HG02610 (cell line): ENCODE measurements around the gene OLIG1.

Source experiments
- ATAC-seq: cut with Tn5 transposase; IDR thresholded peaks from one replicate; pipeline ENCODE4 v1.9.1; 2021; ENCODE audit warnings: mild to moderate bottlenecking, moderate library complexity; ENCODE audit not compliant: unreplicated experiment

Gene OLIG1

GRCh38 chr21:33096426-33096825 is 26.5 kb downstream of the OLIG1 start:
- ATAC-seq = no peak

DNA sequence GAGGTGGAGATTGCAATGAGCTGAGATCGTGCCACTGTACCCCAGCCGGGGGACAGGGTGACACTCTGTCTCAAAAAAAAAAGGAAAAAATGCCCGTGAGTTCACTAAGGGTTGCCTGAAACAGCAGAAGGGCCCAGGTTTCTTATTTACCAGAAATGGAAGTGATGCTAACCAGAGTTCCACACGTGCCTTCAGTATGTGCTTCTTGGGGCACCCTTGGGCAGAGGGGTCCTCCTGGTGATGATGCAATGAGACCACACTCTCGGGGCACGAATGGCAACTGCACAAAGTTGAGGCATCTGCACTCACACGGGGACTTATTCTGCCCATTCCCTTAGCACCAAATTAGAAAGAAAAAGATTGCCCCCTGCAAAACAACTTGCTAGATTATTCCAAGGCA is 29.2 kb downstream of the OLIG1 start:
- ATAC-seq = no peak

GRCh38 chr21:33101300-33101911 is 31.5 kb downstream of the OLIG1 start:
- no peak for ATAC-seq

GRCh38 chr21:33105088-33105487 is 35.1 kb downstream of the OLIG1 start:
- ATAC-seq = no peak

DNA sequence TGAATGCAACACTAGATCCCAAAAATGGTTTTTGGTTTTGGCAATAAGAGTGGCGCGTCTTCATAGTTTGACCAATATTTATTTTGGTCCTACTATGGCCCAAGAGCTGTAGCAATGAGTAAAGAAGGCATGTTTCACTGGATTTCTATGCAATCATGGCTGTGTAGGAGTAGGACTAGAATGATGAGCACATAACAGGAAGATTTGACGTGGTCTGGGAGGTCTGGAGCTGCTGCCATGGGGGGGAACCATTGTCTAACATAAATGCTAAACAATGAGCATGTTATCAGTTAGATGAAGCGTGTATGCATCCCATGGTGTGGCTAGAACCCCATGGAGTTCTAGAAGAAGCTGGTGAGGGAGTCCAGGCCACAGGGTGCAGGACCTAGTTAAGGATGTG is 38.3 kb downstream of the OLIG1 start:
- ATAC-seq = no peak

- ATAC-seq = no peak
Measured at GRCh38 chr21:33109574-33110339, 39.8 kb downstream of the OLIG1 start.

- ATAC-seq = no peak
Measured at GRCh38 chr21:33110340-33110715, 40.4 kb downstream of the OLIG1 start.

- no peak for ATAC-seq
Measured at GRCh38 chr21:33111577-33111976, 41.6 kb downstream of the OLIG1 start.

DNA sequence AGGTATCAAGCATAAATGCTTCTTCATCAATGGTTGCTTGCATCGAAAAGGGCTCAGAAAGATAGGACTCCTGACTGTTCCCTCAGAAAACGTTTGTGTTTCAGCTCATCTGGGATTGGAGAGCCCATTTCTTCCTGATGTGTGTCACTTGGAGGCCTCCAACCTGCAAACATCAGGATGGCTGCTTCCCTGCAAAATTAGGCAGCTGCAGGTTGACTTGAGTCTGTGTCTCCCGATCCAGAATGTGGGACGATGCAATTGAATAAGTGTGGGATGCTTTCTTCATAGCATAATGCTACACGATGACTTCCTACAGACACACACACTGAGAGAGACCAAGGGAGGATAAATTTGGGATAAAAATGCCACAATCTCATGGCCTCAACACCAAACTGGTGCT is 42.2 kb downstream of the OLIG1 start:
- no peak for ATAC-seq

DNA sequence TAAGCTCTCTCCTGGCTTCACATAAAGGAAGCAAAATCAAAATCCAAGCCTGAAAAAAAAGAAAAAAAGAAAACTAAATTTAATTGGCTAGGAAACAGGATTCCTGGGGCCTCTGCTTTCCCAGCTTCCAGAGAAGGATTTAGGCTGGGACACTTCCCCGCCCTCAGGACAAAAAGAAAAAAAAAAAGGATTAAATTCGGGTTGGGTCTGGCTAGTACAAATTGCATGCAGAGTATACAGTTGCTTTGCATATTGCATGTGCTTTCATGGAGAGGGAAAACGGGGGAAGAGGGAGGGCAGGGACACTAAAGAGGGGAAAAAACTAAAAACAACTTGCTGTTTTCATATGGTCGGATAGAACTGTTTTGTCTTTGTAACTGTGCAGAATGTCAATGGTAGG is 42.7 kb downstream of the OLIG1 start:
- ATAC-seq = no peak

GRCh38 chr21:33113131-33113530 is 43.2 kb downstream of the OLIG1 start:
- no peak for ATAC-seq

GRCh38 chr21:33114276-33114675 is 44.3 kb downstream of the OLIG1 start:
- no peak for ATAC-seq

DNA sequence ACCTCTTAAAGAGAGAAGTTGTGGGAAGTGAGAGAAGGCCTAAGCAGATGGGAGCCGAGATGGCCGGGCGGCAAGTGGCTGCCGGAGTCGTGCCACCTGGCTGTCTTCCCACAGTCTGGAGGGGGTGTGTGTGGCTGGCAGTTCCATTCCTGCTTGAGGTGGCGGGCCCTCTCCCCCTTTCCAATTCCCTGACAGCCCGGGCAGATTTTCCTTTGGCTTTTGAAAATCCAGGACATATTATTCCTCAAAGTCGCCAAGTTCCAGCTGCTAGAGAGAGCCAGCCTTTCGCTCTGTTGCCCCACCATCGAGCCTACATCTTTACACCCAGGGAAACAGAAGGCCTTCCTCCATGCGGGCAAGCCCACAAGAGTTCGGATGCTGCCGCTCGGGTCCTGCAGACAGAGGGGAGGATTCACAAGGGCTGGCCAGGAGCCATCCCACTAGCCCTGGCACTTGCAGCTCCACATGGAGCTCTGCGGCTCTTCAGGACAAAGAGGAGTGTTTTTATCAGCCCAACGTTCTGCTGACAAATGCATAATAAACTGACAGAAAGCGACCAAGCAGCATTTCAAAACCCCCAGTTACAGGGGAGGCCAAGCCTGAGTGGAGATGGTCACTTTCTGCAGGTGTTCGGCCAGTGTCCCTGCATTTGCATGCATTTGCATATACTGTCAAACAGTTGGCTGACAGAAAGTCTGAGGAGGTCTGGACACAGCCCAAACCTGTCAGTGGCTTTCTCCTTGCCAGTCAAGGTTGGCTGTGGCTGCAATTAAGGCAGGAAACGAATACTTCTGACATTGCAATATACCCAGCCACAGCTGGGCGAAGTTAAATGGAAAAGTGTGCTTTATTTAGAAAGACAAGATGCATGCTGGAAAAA is 45.9 kb downstream of the OLIG1 start:
- ATAC-seq = no peak

GRCh38 chr21:33116676-33117075 is 46.7 kb downstream of the OLIG1 start:
- no peak for ATAC-seq

GRCh38 chr21:33117101-33117888 is 47.4 kb downstream of the OLIG1 start:
- no peak for ATAC-seq
